PC-9 (cell line): Measurements from ENCODE around the gene TPRG1. TPM values are rescaled to one million over a fixed set of nuclear protein-coding genes. Genes with fewer than 3 reads are reported as not detected.

Experiments
- BruUV-seq: library from RNA; stranded (reverse); fragments of 400-500 nt; replicated peaks from 2 replicates; lab custom pipeline; 2021; lab: Mats Ljungman, UMichigan
- CTCF ChIA-PET: fragments of 300-600 bp; sonication (Branson Sonifier 250); formaldehyde crosslinking; loops from one replicate; lab custom pipeline; 2022; ENCODE audit warnings: antibody characterized with exemption; lab: Charles Lee
- POLR2A ChIA-PET: fragments of 300-600 bp; sonication (Branson Sonifier 250); formaldehyde crosslinking; loops from one replicate; lab custom pipeline; 2022; ENCODE audit warnings: antibody characterized with exemption; ENCODE audit not compliant: unreplicated experiment; lab: Charles Lee
- DNase-seq, 2 experiments: peaks; one replicate each; pipeline versions ENCODE4 v3.0.0 to v3.0.0-alpha.2; 2015 to 2022; ENCODE audit warnings: mixed read lengths in 1 of 2
- H2AFZ ChIP-seq: fragments of 200-600 bp; sonication (generic); 2 replicates; pipeline ENCODE4 v1.8.1; 2017; ENCODE audit warnings: antibody characterized with exemption
- H3F3A ChIP-seq: fragments of 200-600 bp; sonication (generic); 2 replicates; pipeline ENCODE4 v1.8.1; 2017; ENCODE audit warnings: antibody characterized with exemption, mild to moderate bottlenecking, low read depth; ENCODE audit not compliant: insufficient read depth
- H3K27ac ChIP-seq: fragments of 200-600 bp; sonication (generic); 2 replicates; pipeline ENCODE4 v1.6.1; 2016; ENCODE audit warnings: mixed run types
- H3K27me3 ChIP-seq: fragments of 200-600 bp; sonication (generic); 2 replicates; pipeline ENCODE4 v1.6.1; 2016; ENCODE audit warnings: low read depth, mixed run types; ENCODE audit not compliant: insufficient read depth
- H3K36me3 ChIP-seq: fragments of 200-600 bp; sonication (generic); 2 replicates; pipeline ENCODE4 v1.6.1; 2016; ENCODE audit warnings: low read depth, mixed run types
- H3K4me1 ChIP-seq: fragments of 200-600 bp; sonication (generic); replicated peaks from 2 replicates; pipeline ENCODE4 v1.6.1; 2016; ENCODE audit warnings: mixed run types; ENCODE audit not compliant: insufficient read depth
- H3K4me2 ChIP-seq: fragments of 200-600 bp; sonication (generic); 2 replicates; pipeline ENCODE4 v1.6.1; 2017; ENCODE audit warnings: mixed run types
- H3K4me3 ChIP-seq: fragments of 200-600 bp; sonication (generic); 2 replicates; pipeline ENCODE4 v1.6.1; 2016; ENCODE audit warnings: mixed run types
- H3K79me2 ChIP-seq: fragments of 200-600 bp; sonication (generic); 2 replicates; pipeline ENCODE4 v1.6.1; 2017; ENCODE audit warnings: low read depth, mixed run types
- H3K9me2 ChIP-seq: fragments of 200-600 bp; sonication (generic); 2 replicates; pipeline ENCODE4 v1.8.1; 2017; ENCODE audit warnings: mild to moderate bottlenecking; ENCODE audit not compliant: insufficient read depth
- H3K9me3 ChIP-seq: fragments of 200-600 bp; sonication (generic); 2 replicates; pipeline ENCODE4 v1.8.1; 2016; ENCODE audit warnings: low read depth; ENCODE audit not compliant: insufficient read depth
- H4K20me1 ChIP-seq: fragments of 200-600 bp; sonication (generic); 2 replicates; pipeline ENCODE4 v1.8.1; 2017; ENCODE audit not compliant: insufficient read depth
- CTCF ChIP-seq: fragments of 200-600 bp; sonication (generic); conservative IDR thresholded peaks from 2 replicates; pipeline ENCODE4 v1.6.1; 2017; ENCODE audit warnings: mixed run types, antibody characterized with exemption, mild to moderate bottlenecking, moderate library complexity
- EZH2 ChIP-seq: fragments of 200-600 bp; sonication (generic); IDR thresholded peaks from 2 replicates; pipeline ENCODE4 v1.8.0; 2017; ENCODE audit warnings: antibody characterized with exemption, low read depth
- intact Hi-C: fragments of 100-400 bp; cut with micrococcal nuclease; formaldehyde crosslinking; loops from one replicate; pipeline ENCODE4 v1.10.0; 2022; ENCODE audit not compliant: unreplicated experiment
- total RNA-seq: library from RNA; stranded (reverse); gene quantifications from 2 replicates; pipeline ENCODE4 v1.2.3, GENCODE V29; 2021

Gene TPRG1
- total RNA-seq, 1 experiment from 2014 or later = 1.9 TPM

- Histone ChIP-seq H3K79me2 (no peaks in the 10 kb centered on the region), H3K4me2 (peak overlapping the region; percentile 70), H4K20me1 (no peaks in the 10 kb centered on the region), H3F3A (peaks cover 38% of the 10 kb centered on the region), H3K27ac (peak overlapping the region; percentile 85), H3K36me3 (peaks cover 8% of the 10 kb centered on the region), H3K9me3 (peaks cover 50% of the 10 kb centered on the region), H2AFZ (peak overlapping the region; percentile 20; the same call in 1 of the 2 replicates), H3K27me3 (no peaks in the 10 kb centered on the region), H3K9me2 (no peaks in the 10 kb centered on the region), H3K4me3 (peak overlapping the region; percentile 27; the same call in 1 of the 2 replicates), H3K4me1 (peaks cover 44% of the 10 kb centered on the region)
- intact Hi-C loops = loop anchor here (1.0 to 2.0 kb wide), 12 partner anchors 11 to 640 kb away; no protein-coding TSS in a partner anchor
- TF ChIP-seq CTCF (no peak), EZH2 (no peak)
- DNase-seq = peak; percentile 93 to 99
- TSS peak; percentile 84 for BruUV-seq
- ChIA-PET CTCF (interaction anchor here (0.6 to 1.5 kb wide), 5 partner anchors 20 to 644 kb away, joined by 3 to 17 read pairs (median 4); no protein-coding TSS in a partner anchor), POLR2A (interaction anchor here (0.5 to 1.7 kb wide), 19 partner anchors 11 to 1659 kb away, joined by 3 to 15 read pairs (median 5); no protein-coding TSS in a partner anchor)
These were observed 132.9 kb downstream of the TPRG1 start for GRCh38 chr3:189304465-189305351.

GRCh38 chr3:189305412-189305811 lies 133.6 kb downstream of the TPRG1 start:
- Histone ChIP-seq H3K4me2 (peak overlapping the region; percentile 70), H3K4me1 (peaks cover 44% of the 10 kb centered on the region), H3F3A (peaks cover 38% of the 10 kb centered on the region), H3K9me3 (peaks cover 49% of the 10 kb centered on the region), H3K27me3 (no peaks in the 10 kb centered on the region), H4K20me1 (no peaks in the 10 kb centered on the region), H3K4me3 (peak overlapping the region; percentile 27; the same call in 1 of the 2 replicates), H3K27ac (peak overlapping the region; percentile 85), H3K9me2 (no peaks in the 10 kb centered on the region), H3K36me3 (peaks cover 1% of the 10 kb centered on the region; the same call in 1 of the 2 replicates), H3K79me2 (no peaks in the 10 kb centered on the region), H2AFZ (peak overlapping the region; percentile 20; the same call in 1 of the 2 replicates)
- CTCF ChIA-PET = interaction anchor here (0.6 to 1.5 kb wide), 5 partner anchors 19 to 643 kb away, joined by 3 to 17 read pairs (median 4); no protein-coding TSS in a partner anchor
- intact Hi-C loops = loop anchor here (2.0 kb wide), 2 partner anchors 49 to 139 kb away; no protein-coding TSS in a partner anchor
- DNase-seq = no peak
- POLR2A ChIA-PET = interaction anchor here (0.5 to 1.7 kb wide), 10 partner anchors 11 to 650 kb away, joined by 3 to 15 read pairs (median 6); no protein-coding TSS in a partner anchor
- no peak for TF ChIP-seq EZH2
- TF ChIP-seq CTCF = no peak
- TSS peak; percentile 78 for BruUV-seq

GRCh38 chr3:189307963-189308362 lies 136.2 kb downstream of the TPRG1 start:
- H3K79me2 ChIP-seq = no peaks in the 10 kb centered on the region
- H3K4me1 ChIP-seq = peaks cover 39% of the 10 kb centered on the region
- no TSS peak for BruUV-seq
- H2AFZ ChIP-seq = no peak overlapping the region
- no peaks in the 10 kb centered on the region for H3K9me2 ChIP-seq
- H3K27ac ChIP-seq = no peak overlapping the region
- DNase-seq = no peak
- TF ChIP-seq EZH2 (no peak), CTCF (no peak)
- H3F3A ChIP-seq = peaks cover 38% of the 10 kb centered on the region
- peaks cover 34% of the 10 kb centered on the region for H3K9me3 ChIP-seq
- H3K36me3 ChIP-seq = no peaks in the 10 kb centered on the region; the same call in 1 of the 2 replicates
- intact Hi-C loops = no loop called here
- ChIA-PET POLR2A (no interaction called here), CTCF (no interaction called here)
- no peaks in the 10 kb centered on the region for H3K27me3 ChIP-seq
- H4K20me1 ChIP-seq = no peaks in the 10 kb centered on the region
- H3K4me3 ChIP-seq = no peak overlapping the region
- no peak overlapping the region for H3K4me2 ChIP-seq
